ENCODE data around the gene PP2D1. TPM values are rescaled to one million over a fixed set of nuclear protein-coding genes. Genes with fewer than 3 reads are reported as not detected.

PP2D1 gene
- total and polyA plus RNA-seq, 2 donors: not detected

- Histone ChIP-seq H3K36me3 (ENCODE audit: insufficient read depth) (no peaks in the 10 kb centered on the region), H3K4me3 (ENCODE audit: low read depth, low read length) (peak overlapping the region; percentile 66), H3K4me1 (ENCODE audit: insufficient read depth) (no peaks in the 10 kb centered on the region), H3K27ac (ENCODE audit: low read depth) (peak overlapping the region; percentile 90)
- WGBS: 40% methylated on average over 26 of the region's 26 CpGs
- DNase-seq (ENCODE audit: extremely low spot score): no peak
Observed at GRCh38 chr3:19945969-19946831, 65.9 kb downstream of the PP2D1 start.

GRCh38 chr3:19945534-19945933 is 66.5 kb downstream of the PP2D1 start:
- Histone ChIP-seq H3K4me3 (ENCODE audit: low read depth, low read length) (no peak overlapping the region), H3K4me1 (ENCODE audit: insufficient read depth) (no peaks in the 10 kb centered on the region), H3K27ac (ENCODE audit: low read depth) (no peak overlapping the region), H3K36me3 (ENCODE audit: insufficient read depth) (no peaks in the 10 kb centered on the region)
- no peak for DNase-seq (ENCODE audit: extremely low spot score)
- 94% methylated on average over 9 of the region's 9 CpGs for WGBS

- 85% methylated on average over 1 of the region's 1 CpG for WGBS
- Histone ChIP-seq H3K27ac (ENCODE audit: low read depth) (no peak overlapping the region), H3K4me3 (ENCODE audit: low read depth, low read length) (no peak overlapping the region), H3K4me1 (ENCODE audit: insufficient read depth) (no peaks in the 10 kb centered on the region), H3K36me3 (ENCODE audit: insufficient read depth) (no peaks in the 10 kb centered on the region)
- DNase-seq (ENCODE audit: extremely low spot score): no peak
Observed at GRCh38 chr3:19940643-19941042, 71.4 kb downstream of the PP2D1 start.

- WGBS: 79% methylated on average over 1 of the region's 1 CpG
- no peak overlapping the region for H3K4me3 ChIP-seq (ENCODE audit: low read depth, low read length)
Observed at GRCh38 chr3:19938295-19938627, 73.8 kb downstream of the PP2D1 start.

GRCh38 chr3:19937459-19938294 is 74.4 kb downstream of the PP2D1 start:
- Histone ChIP-seq H3K4me3 (ENCODE audit: low read depth, low read length) (no peak overlapping the region), H3K27ac (ENCODE audit: low read depth) (no peak overlapping the region), H3K36me3 (ENCODE audit: insufficient read depth) (no peaks in the 10 kb centered on the region), H3K4me1 (ENCODE audit: insufficient read depth) (no peaks in the 10 kb centered on the region)
- WGBS: 64% methylated on average over 7 of the region's 7 CpGs
- DNase-seq (ENCODE audit: extremely low spot score): no peak

More at GRCh38 chr3:19938295-19938627, 73.8 kb downstream of the PP2D1 start:
- Histone ChIP-seq H3K27ac (ENCODE audit: low read depth) (no peak overlapping the region), H3K4me1 (ENCODE audit: insufficient read depth) (no peaks in the 10 kb centered on the region), H3K36me3 (ENCODE audit: insufficient read depth) (no peaks in the 10 kb centered on the region)
- DNase-seq (ENCODE audit: extremely low spot score): no peak

Small RNA genes within 50 kb of the gene (small RNA-seq; reads per million reads assigned to genes)
- not detected for gene RNU4-85P
- gene RPL39P18: not detected

Other genes starting within 250 kb of the PP2D1 start
- not detected for gene EFHB, start 78.0 kb downstream of the PP2D1 start, total RNA-seq
- gene EFHB, start 78.0 kb downstream of the PP2D1 start, polyA plus RNA-seq: 1.4 TPM
- 104 TPM for gene RAB5A, start 65.2 kb downstream of the PP2D1 start, total RNA-seq
- 35.9 TPM for gene RAB5A, start 65.2 kb downstream of the PP2D1 start, polyA plus RNA-seq
- 38.2 TPM for gene KAT2B, start 28.2 kb upstream of the PP2D1 start, total RNA-seq
- 14.6 TPM for gene KAT2B, start 28.2 kb upstream of the PP2D1 start, polyA plus RNA-seq
- gene SGO1, start 173.9 kb upstream of the PP2D1 start, total RNA-seq: 6.9 TPM
- 0.15 TPM for gene SGO1, start 173.9 kb upstream of the PP2D1 start, polyA plus RNA-seq

Measured in urinary bladder (tissue), 4 donors.